H1 (cell line): ENCODE measurements around the gene MSANTD7. TPM values are rescaled to one million over a fixed set of nuclear protein-coding genes. Genes with fewer than 3 reads are reported as not detected.

Source experiments
- CTCF ChIA-PET: fragments of 300-600 bp; sonication (Branson Sonifier 250); formaldehyde crosslinking; loops from one replicate; lab custom pipeline; 2021; ENCODE audit not compliant: partially characterized antibody; lab: Charles Lee
- POLR2A ChIA-PET: fragments of 300-600 bp; sonication (Branson Sonifier 250); formaldehyde crosslinking; loops from one replicate; lab custom pipeline; 2021; ENCODE audit warnings: inconsistent platforms; ENCODE audit not compliant: partially characterized antibody; lab: Charles Lee
- DNase-seq, 2 experiments: peaks; one replicate each; pipeline versions ENCODE4 v3.0.0 to v3.0.0-alpha.2; 2010 to 2022; ENCODE audit warnings: low spot score in 2 of 2, low read depth in 1 of 2, mixed read lengths in 1 of 2
- FAIRE-seq: peaks from 2 replicates; lab custom pipeline; 2011; peaks lifted over from hg19 to GRCh38; lab: Jason Lieb, UNC
- H2AFZ ChIP-seq: 2 replicates; pipeline ENCODE4 v1.8.1; 2012; ENCODE audit warnings: low read length, inconsistent platforms
- H2AK5ac ChIP-seq: 2 replicates; pipeline ENCODE4 v1.6.1; 2013; ENCODE audit warnings: low read depth, low read length
- H2BK120ac ChIP-seq: replicated peaks from 2 replicates; pipeline ENCODE3; 2013; ENCODE audit warnings: low read depth, low read length, inconsistent platforms
- H2BK12ac ChIP-seq: 2 replicates; pipeline ENCODE4 v1.6.1; 2013; ENCODE audit warnings: low read depth, low read length
- H2BK15ac ChIP-seq: 2 replicates; pipeline ENCODE4 v1.6.1; 2013; ENCODE audit warnings: low read length
- H2BK20ac ChIP-seq: 2 replicates; pipeline ENCODE4 v1.6.1; 2013; ENCODE audit warnings: low read length
- H2BK5ac ChIP-seq: 2 replicates; pipeline ENCODE4 v1.6.1; 2013; ENCODE audit warnings: low read depth, low read length
- H3K14ac ChIP-seq: 2 replicates; pipeline ENCODE4 v1.6.1; 2013; ENCODE audit warnings: inconsistent platforms; ENCODE audit not compliant: insufficient read length
- H3K18ac ChIP-seq: 2 replicates; pipeline ENCODE4 v1.6.1; 2013; ENCODE audit warnings: low read length; ENCODE audit errors: extremely low read depth
- H3K23ac ChIP-seq: 2 replicates; pipeline ENCODE4 v1.6.1; 2013; ENCODE audit warnings: inconsistent platforms; ENCODE audit not compliant: insufficient read length
- H3K23me2 ChIP-seq: 2 replicates; pipeline ENCODE4 v1.6.1; 2013; ENCODE audit warnings: low read depth, low read length
- H3K27ac ChIP-seq: 2 replicates; pipeline ENCODE4 v1.6.1; 2011; ENCODE audit warnings: low read depth, low read length, inconsistent platforms
- H3K27me3 ChIP-seq, 4 experiments: replicated peaks in 1 of 4; 1 replicate in 1 of 4; 2 replicates in 3 of 4; pipeline versions ENCODE4 v1.6.1 to v1.8.1; 2011 to 2013; ENCODE audit warnings: low read length in 3 of 4, mild to moderate bottlenecking in 3 of 4, inconsistent platforms in 2 of 4, mixed read lengths in 2 of 4, moderate library complexity in 1 of 4; ENCODE audit not compliant: control insufficient read depth in 3 of 4, insufficient read depth in 3 of 4; ENCODE audit errors: extremely low read depth in 1 of 4
- H3K36me3 ChIP-seq, 4 experiments: 2 replicates each; pipeline versions ENCODE4 v1.6.1 to v1.8.1; 2011 to 2013; ENCODE audit warnings: mild to moderate bottlenecking in 4 of 4, low read length in 3 of 4, moderate library complexity in 2 of 4, control low read depth in 1 of 4, inconsistent platforms in 1 of 4; ENCODE audit not compliant: insufficient read depth in 4 of 4, control insufficient read depth in 2 of 4
- H3K4ac ChIP-seq: replicated peaks from 2 replicates; pipeline ENCODE3; 2013; ENCODE audit warnings: low read length, low read depth, mixed read lengths, inconsistent platforms; ENCODE audit not compliant: insufficient read length
- H3K4me1 ChIP-seq, 4 experiments: replicated peaks in 1 of 4; 1 replicate in 1 of 4; 2 replicates in 3 of 4; pipeline versions ENCODE4 v1.6.1 to v1.8.1; 2011 to 2013; ENCODE audit warnings: low read length in 3 of 4, inconsistent platforms in 2 of 4, mixed read lengths in 1 of 4; ENCODE audit not compliant: insufficient read depth in 4 of 4, control insufficient read depth in 3 of 4
- H3K4me2 ChIP-seq, 2 experiments: 2 replicates each; pipeline versions ENCODE4 v1.6.1 to v1.8.1; 2011 to 2013; ENCODE audit warnings: low read depth in 2 of 2, low read length in 2 of 2, control low read depth in 1 of 2, inconsistent platforms in 1 of 2, mild to moderate bottlenecking in 1 of 2; ENCODE audit not compliant: insufficient read depth in 1 of 2
- H3K4me3 ChIP-seq, 4 experiments: fragments of 200-600, 300-600 bp in 1 of 4; sonication (generic), shearing (Covaris generic), sonication (Bioruptor Twin) in 1 of 4; 2 replicates each; pipeline versions ENCODE4 v1.5.1 to v1.8.1; 2011 to 2016; ENCODE audit warnings: low read length in 4 of 4, low read depth in 3 of 4, control low read depth in 2 of 4, inconsistent platforms in 2 of 4, mild to moderate bottlenecking in 2 of 4, mixed read lengths in 1 of 4, moderate library complexity in 1 of 4; ENCODE audit not compliant: insufficient read depth in 2 of 4; ENCODE audit errors: extremely low read depth in 1 of 4
- H3K56ac ChIP-seq: replicated peaks from 2 replicates; pipeline ENCODE3; 2013; ENCODE audit warnings: low read depth, mild to moderate bottlenecking, mixed read lengths, low read length, inconsistent platforms; ENCODE audit not compliant: insufficient read length
- H3K79me1 ChIP-seq: 2 replicates; pipeline ENCODE4 v1.6.1; 2013; ENCODE audit warnings: low read depth, low read length, control low read depth
- H3K79me2 ChIP-seq, 2 experiments: 2 replicates each; pipeline versions ENCODE4 v1.6.1 to v1.8.1; 2012 to 2013; ENCODE audit warnings: low read length in 2 of 2, mild to moderate bottlenecking in 2 of 2, inconsistent platforms in 1 of 2; ENCODE audit not compliant: insufficient read depth in 2 of 2, control insufficient read depth in 1 of 2
- H3K9ac ChIP-seq, 4 experiments: replicated peaks in 1 of 4; 1 replicate in 1 of 4; 2 replicates in 3 of 4; pipeline versions ENCODE4 v1.6.1 to v1.8.1; 2011 to 2013; ENCODE audit warnings: low read depth in 3 of 4, low read length in 3 of 4, control low read depth in 2 of 4, mild to moderate bottlenecking in 2 of 4, moderate library complexity in 2 of 4, inconsistent platforms in 1 of 4; ENCODE audit errors: extremely low read depth in 1 of 4
- H3K9me3 ChIP-seq, 2 experiments: 2 replicates each; pipeline versions ENCODE4 v1.6.1 to v1.8.1; 2012 to 2013; ENCODE audit warnings: mild to moderate bottlenecking in 2 of 2, moderate library complexity in 2 of 2, control low read depth in 1 of 2, inconsistent platforms in 1 of 2, low read depth in 1 of 2, low read length in 1 of 2, mixed read lengths in 1 of 2; ENCODE audit not compliant: insufficient read depth in 2 of 2
- H4K20me1 ChIP-seq, 2 experiments: replicated peaks in 1 of 2; 2 replicates each; pipeline versions ENCODE3 to v1.8.1; 2011 to 2013; ENCODE audit warnings: inconsistent platforms in 2 of 2, low read length in 2 of 2, mild to moderate bottlenecking in 1 of 2; ENCODE audit not compliant: insufficient read depth in 2 of 2, control insufficient read depth in 1 of 2
- H4K5ac ChIP-seq: 2 replicates; pipeline ENCODE4 v1.6.1; 2013; ENCODE audit warnings: low read length, low read depth, mixed read lengths, inconsistent platforms; ENCODE audit not compliant: insufficient read length
- H4K8ac ChIP-seq: 2 replicates; pipeline ENCODE4 v1.8.0; 2013; ENCODE audit warnings: mild to moderate bottlenecking, moderate library complexity, low read length, inconsistent platforms; ENCODE audit not compliant: insufficient read depth; ENCODE audit errors: extremely low read depth
- H4K91ac ChIP-seq: replicated peaks from 2 replicates; pipeline ENCODE3; 2013; ENCODE audit warnings: low read length, mixed read lengths, inconsistent platforms; ENCODE audit not compliant: insufficient read length
- BCL11A ChIP-seq, 2 experiments: IDR thresholded peaks; one replicate each; pipeline ENCODE4 v1.6.1; 2011; ENCODE audit warnings: low read depth in 2 of 2, low read length in 2 of 2, mild to moderate bottlenecking in 2 of 2
- BRCA1 ChIP-seq: IDR thresholded peaks from 2 replicates; pipeline ENCODE4 v1.6.1; 2012; ENCODE audit warnings: low read depth, low read length, improper control_type of control experiment
- EGR1 ChIP-seq: IDR thresholded peaks from 2 replicates; pipeline ENCODE4 v1.6.1; 2011; ENCODE audit warnings: low read depth, low read length, borderline replicate concordance
- HDAC2 ChIP-seq, 2 experiments: fragments of 300-600 bp in 1 of 2; sonication (generic) in 1 of 2; IDR thresholded peaks; 2 replicates each; pipeline ENCODE4 v1.6.1; 2011 to 2012; ENCODE audit warnings: low read depth in 2 of 2, low read length in 2 of 2, mild to moderate bottlenecking in 2 of 2, moderate library complexity in 2 of 2, borderline replicate concordance in 1 of 2, inconsistent platforms in 1 of 2
- JUN ChIP-seq: IDR thresholded peaks from 2 replicates; pipeline ENCODE4 v1.6.1; 2011; ENCODE audit warnings: low read depth, mild to moderate bottlenecking, improper control_type of control experiment, low read length
- KDM5A ChIP-seq: fragments of 200-600 bp; IDR thresholded peaks from 2 replicates; pipeline ENCODE4 v1.7.1; 2012; ENCODE audit warnings: mild to moderate bottlenecking, low read length, inconsistent platforms, mixed read lengths
- POLR2AphosphoS5 ChIP-seq: IDR thresholded peaks from 2 replicates; pipeline ENCODE4 v1.6.1; 2011; ENCODE audit warnings: low read depth, low read length
- SIRT6 ChIP-seq: IDR thresholded peaks from one replicate; pipeline ENCODE4 v1.7.1; 2012; ENCODE audit warnings: low read length, inconsistent platforms
- TAF7 ChIP-seq: optimal IDR thresholded peaks from 2 replicates; pipeline ENCODE3; 2011; ENCODE audit warnings: low read depth, mild to moderate bottlenecking, inconsistent platforms, low read length, moderate library complexity, borderline replicate concordance
- TBP ChIP-seq: IDR thresholded peaks from 2 replicates; pipeline ENCODE4 v1.6.1; 2011; ENCODE audit warnings: low read depth, low read length, improper control_type of control experiment
- WGBS, 2 experiments: shearing (Covaris generic) in 1 of 2; methylation state at CpG; one replicate each; pipeline versions ENCODE4 v1.1.6 to v1.1.7; 2013 to 2015; ENCODE audit warnings: low lambda C conversion rate in 2 of 2, mixed read lengths in 2 of 2, inconsistent platforms in 1 of 2, low coverage in 1 of 2, missing lambda C conversion rate in 1 of 2; ENCODE audit not compliant: insufficient replicate concordance in 2 of 2, insufficient coverage in 1 of 2, insufficient read length in 1 of 2; ENCODE audit errors: extremely low coverage in 1 of 2, missing lambda C conversion rate in 1 of 2; 5-methylcytosine and 5-hydroxymethylcytosine counted together
- polyA plus RNA-seq, 7 experiments: library from polyadenylated mRNA; depleted of rRNA in 3 of 7; stranded (reverse) in 5 of 7; unstranded in 2 of 7; fragments of >200 nt in 5 of 7; fragments of 200-250 nt in 2 of 7; gene quantifications; 1 replicate in 5 of 7; 2 replicates in 1 of 7; 4 replicates in 1 of 7; pipeline versions ENCODE4 v1.2.1 to v1.2.3, GENCODE V29; 2011 to 2013; ENCODE audit warnings: missing spikeins in 2 of 7, mixed read lengths in 2 of 7
- total RNA-seq: library from RNA; stranded (reverse); fragmentation: NEBNext Ultra II Directional; extraction: Animal tissue kit (Norgen Biotek cat#: 25700); gene quantifications from 2 replicates; pipeline ENCODE4 v1.2.1, GENCODE V29; 2021

Gene MSANTD7
- total and polyA plus RNA-seq, 2 of the 8 experiments (the other 6 are each of a cell fraction or from before 2014, with no cell fraction given) = 5.0 to 15.2 TPM

DNA sequence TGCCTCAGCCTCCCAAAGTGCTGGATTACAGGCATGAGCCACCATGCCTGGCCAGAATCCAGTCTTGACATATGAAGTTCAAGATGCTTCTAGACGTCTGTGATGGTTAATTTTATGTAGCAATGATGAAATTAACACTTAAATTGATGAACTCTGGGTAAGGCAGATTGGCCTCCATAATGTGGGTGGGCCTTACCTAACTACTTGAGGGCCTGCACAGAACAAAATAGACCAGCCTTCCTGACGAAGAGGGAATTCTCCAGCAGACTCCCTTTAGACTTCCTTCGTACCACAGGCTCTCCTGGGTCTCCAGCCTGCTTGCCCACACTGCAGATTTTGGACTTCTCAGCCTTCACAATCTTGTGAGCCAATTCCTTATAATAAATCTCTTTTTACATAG is 5.0 kb upstream of the MSANTD7 start:
- Histone ChIP-seq H3K79me2 (no peaks in the 10 kb centered on the region), H3K27ac (no peak overlapping the region), H3K56ac (no peak overlapping the region), H4K5ac (no peak overlapping the region), H2BK20ac (no peak overlapping the region), H3K9ac (no peak overlapping the region), H2AFZ (no peak overlapping the region), H4K8ac (no peak overlapping the region), H3K23me2 (peaks cover 2% of the 10 kb centered on the region; the same call in 1 of the 2 replicates), H3K4me3 (no peak overlapping the region), H3K79me1 (no peaks in the 10 kb centered on the region), H3K18ac (no peak overlapping the region), H3K4me2 (no peak overlapping the region), H3K4ac (no peak overlapping the region), H3K4me1 (peaks cover 0 to 5% (median 2%) of the 10 kb centered on the region in 4 experiments; a peak in 3 of 7 replicates), H2BK12ac (no peak overlapping the region), H2BK120ac (no peak overlapping the region), H3K14ac (no peak overlapping the region), H3K9me3 (no peaks in the 10 kb centered on the region), H2BK15ac (no peak overlapping the region), H3K36me3 (no peaks in the 10 kb centered on the region), H3K23ac (no peak overlapping the region), H3K27me3 (no peaks in the 10 kb centered on the region), H2AK5ac (no peak overlapping the region), H4K20me1 (no peaks in the 10 kb centered on the region), H2BK5ac (no peak overlapping the region), H4K91ac (no peak overlapping the region)
- CTCF ChIA-PET = interaction anchor here (1.1 to 1.6 kb wide), 2 partner anchors 10 to 15 kb away, joined by 3 to 4 read pairs; no protein-coding TSS in a partner anchor
- no peak for DNase-seq
- POLR2A ChIA-PET = no interaction called here
- WGBS, 2 experiments = 84% methylated on average over 3 of the region's 3 CpGs; no CpG with 5 or more reads in 1 of the 2 experiments
- no peak for FAIRE-seq
- TF ChIP-seq JUN (no peak), BRCA1 (no peak), POLR2AphosphoS5 (no peak), TAF7 (no peak), BCL11A (IDR thresholded peaks at IDR 0.05; ENCODE audit: low read depth in 2 of 2, low read length in 2 of 2) (no peak), SIRT6 (no peak), EGR1 (no peak), HDAC2 (IDR thresholded peaks at IDR 0.05; ENCODE audit: borderline replicate concordance in 1 of 2, low read depth in 2 of 2, low read length in 2 of 2) (no peak), KDM5A (no peak), TBP (no peak)
